HL-60 (cell line): Measurements from ENCODE around the gene DCDC2C.

Experiments used
- DNase-seq, 2 experiments: peaks; one replicate each; pipeline ENCODE4 v3.0.0-alpha.2; 2010 to 2020; ENCODE audit warnings: low read depth in 1 of 2, low spot score in 1 of 2
- H3K27ac ChIP-seq: fragments of 250-450 bp; sonication (Bioruptor Pico); replicated peaks from 2 replicates; pipeline ENCODE4 v1.5.1; 2020; ENCODE audit warnings: mild to moderate bottlenecking, moderate library complexity
- H3K27me3 ChIP-seq: fragments of 250-450 bp; sonication (Bioruptor Pico); 2 replicates; pipeline ENCODE4 v1.5.1; 2021; ENCODE audit warnings: mild to moderate bottlenecking, moderate library complexity; ENCODE audit not compliant: insufficient read depth, poor library complexity, severe bottlenecking
- H3K4me3 ChIP-seq: replicated peaks from 2 replicates; pipeline ENCODE4 v1.5.1; 2011; ENCODE audit warnings: mild to moderate bottlenecking, control low read depth, low read length; ENCODE audit not compliant: insufficient read depth
- GABPA ChIP-seq: IDR thresholded peaks from 2 replicates; pipeline ENCODE4 v1.6.1; 2012; ENCODE audit warnings: low read depth
- POLR2AphosphoS5 ChIP-seq: IDR thresholded peaks from 2 replicates; pipeline ENCODE4 v1.6.1; 2012; ENCODE audit warnings: low read depth
- SPI1 ChIP-seq: IDR thresholded peaks from 2 replicates; pipeline ENCODE4 v1.6.1; 2012; ENCODE audit warnings: low read depth, mild to moderate bottlenecking, borderline replicate concordance
- TF ChIP-seq, protein P1 (sequence below): IDR thresholded peaks from one replicate; pipeline ENCODE4 v1.5.1; 2011; ENCODE audit warnings: low read length, control low read depth, inconsistent platforms; ENCODE audit not compliant: insufficient read depth
- TF ChIP-seq, protein P2 (sequence below): IDR thresholded peaks from 2 replicates; pipeline ENCODE4 v1.6.1; 2012; ENCODE audit warnings: low read depth; ENCODE audit not compliant: insufficient replicate concordance

The DCDC2C gene

GRCh38 chr2:3677436-3677835 lies 25.9 kb upstream of the DCDC2C start:
- Histone ChIP-seq H3K27me3 (peaks cover 2% of the 10 kb centered on the region), H3K27ac (no peak overlapping the region), H3K4me3 (no peak overlapping the region)
- no peak for DNase-seq
- TF ChIP-seq, protein P1, sequence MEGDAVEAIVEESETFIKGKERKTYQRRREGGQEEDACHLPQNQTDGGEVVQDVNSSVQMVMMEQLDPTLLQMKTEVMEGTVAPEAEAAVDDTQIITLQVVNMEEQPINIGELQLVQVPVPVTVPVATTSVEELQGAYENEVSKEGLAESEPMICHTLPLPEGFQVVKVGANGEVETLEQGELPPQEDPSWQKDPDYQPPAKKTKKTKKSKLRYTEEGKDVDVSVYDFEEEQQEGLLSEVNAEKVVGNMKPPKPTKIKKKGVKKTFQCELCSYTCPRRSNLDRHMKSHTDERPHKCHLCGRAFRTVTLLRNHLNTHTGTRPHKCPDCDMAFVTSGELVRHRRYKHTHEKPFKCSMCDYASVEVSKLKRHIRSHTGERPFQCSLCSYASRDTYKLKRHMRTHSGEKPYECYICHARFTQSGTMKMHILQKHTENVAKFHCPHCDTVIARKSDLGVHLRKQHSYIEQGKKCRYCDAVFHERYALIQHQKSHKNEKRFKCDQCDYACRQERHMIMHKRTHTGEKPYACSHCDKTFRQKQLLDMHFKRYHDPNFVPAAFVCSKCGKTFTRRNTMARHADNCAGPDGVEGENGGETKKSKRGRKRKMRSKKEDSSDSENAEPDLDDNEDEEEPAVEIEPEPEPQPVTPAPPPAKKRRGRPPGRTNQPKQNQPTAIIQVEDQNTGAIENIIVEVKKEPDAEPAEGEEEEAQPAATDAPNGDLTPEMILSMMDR = no peak
- TF ChIP-seq POLR2AphosphoS5 (no peak), GABPA (no peak), SPI1 (no peak)
- TF ChIP-seq, protein P2, sequence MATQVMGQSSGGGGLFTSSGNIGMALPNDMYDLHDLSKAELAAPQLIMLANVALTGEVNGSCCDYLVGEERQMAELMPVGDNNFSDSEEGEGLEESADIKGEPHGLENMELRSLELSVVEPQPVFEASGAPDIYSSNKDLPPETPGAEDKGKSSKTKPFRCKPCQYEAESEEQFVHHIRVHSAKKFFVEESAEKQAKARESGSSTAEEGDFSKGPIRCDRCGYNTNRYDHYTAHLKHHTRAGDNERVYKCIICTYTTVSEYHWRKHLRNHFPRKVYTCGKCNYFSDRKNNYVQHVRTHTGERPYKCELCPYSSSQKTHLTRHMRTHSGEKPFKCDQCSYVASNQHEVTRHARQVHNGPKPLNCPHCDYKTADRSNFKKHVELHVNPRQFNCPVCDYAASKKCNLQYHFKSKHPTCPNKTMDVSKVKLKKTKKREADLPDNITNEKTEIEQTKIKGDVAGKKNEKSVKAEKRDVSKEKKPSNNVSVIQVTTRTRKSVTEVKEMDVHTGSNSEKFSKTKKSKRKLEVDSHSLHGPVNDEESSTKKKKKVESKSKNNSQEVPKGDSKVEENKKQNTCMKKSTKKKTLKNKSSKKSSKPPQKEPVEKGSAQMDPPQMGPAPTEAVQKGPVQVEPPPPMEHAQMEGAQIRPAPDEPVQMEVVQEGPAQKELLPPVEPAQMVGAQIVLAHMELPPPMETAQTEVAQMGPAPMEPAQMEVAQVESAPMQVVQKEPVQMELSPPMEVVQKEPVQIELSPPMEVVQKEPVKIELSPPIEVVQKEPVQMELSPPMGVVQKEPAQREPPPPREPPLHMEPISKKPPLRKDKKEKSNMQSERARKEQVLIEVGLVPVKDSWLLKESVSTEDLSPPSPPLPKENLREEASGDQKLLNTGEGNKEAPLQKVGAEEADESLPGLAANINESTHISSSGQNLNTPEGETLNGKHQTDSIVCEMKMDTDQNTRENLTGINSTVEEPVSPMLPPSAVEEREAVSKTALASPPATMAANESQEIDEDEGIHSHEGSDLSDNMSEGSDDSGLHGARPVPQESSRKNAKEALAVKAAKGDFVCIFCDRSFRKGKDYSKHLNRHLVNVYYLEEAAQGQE = no peak

- no peak overlapping the region for H3K27ac ChIP-seq
- H3K4me3 ChIP-seq = no peak overlapping the region
- TF ChIP-seq POLR2AphosphoS5 (no peak), SPI1 (no peak), GABPA (no peak)
- TF ChIP-seq, protein P2 = no peak
- TF ChIP-seq, protein P1 = no peak
- DNase-seq = no peak
- H3K27me3 ChIP-seq = peaks cover 2% of the 10 kb centered on the region
Observed at GRCh38 chr2:3678212-3678611, 25.2 kb upstream of the DCDC2C start.

DNA sequence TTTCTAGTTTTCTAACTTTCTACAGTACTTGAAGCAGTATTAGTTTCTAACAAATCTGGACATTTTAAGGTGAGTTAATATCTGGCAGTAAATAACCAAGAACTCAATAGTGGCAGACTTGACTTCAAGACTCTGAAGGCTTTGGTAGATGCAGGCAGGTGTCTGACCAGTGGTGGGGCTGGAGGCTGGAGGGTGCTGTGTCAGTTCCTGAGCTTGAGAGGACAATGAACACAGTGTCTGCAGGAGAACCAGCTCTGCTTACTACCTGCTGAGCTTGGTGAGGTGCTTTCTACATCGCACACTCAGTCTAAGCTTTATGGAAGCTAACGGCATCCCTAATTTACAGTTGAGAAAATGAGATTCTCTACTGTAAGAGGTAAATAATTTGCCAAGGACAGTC lies 24.2 kb upstream of the DCDC2C start:
- TF ChIP-seq, protein P2 = no peak
- no peak for TF ChIP-seq SPI1
- TF ChIP-seq GABPA = no peak
- TF ChIP-seq, protein P1 = no peak
- TF ChIP-seq POLR2AphosphoS5 = no peak
- Histone ChIP-seq H3K27ac (no peak overlapping the region), H3K4me3 (no peak overlapping the region), H3K27me3 (peaks cover 2% of the 10 kb centered on the region)
- DNase-seq = no peak
